Keratinocyte (primary cell): ENCODE measurements around the gene NLGN1. TPM values are rescaled to one million over a fixed set of nuclear protein-coding genes. Genes with fewer than 3 reads are reported as not detected.

Source experiments
- DNase-seq: peaks from one replicate; pipeline ENCODE4 v3.0.0-alpha.2; 2011; ENCODE audit warnings: low read depth, missing footprints, low spot score
- FAIRE-seq: peaks from 2 replicates; lab custom pipeline; 2011; peaks lifted over from hg19 to GRCh38; lab: Jason Lieb, UNC
- H2AFZ ChIP-seq: 2 replicates; pipeline ENCODE4 v1.6.0; 2012; ENCODE audit warnings: low read length, control low read depth, inconsistent platforms; ENCODE audit not compliant: control insufficient read depth
- H3K27ac ChIP-seq: 2 replicates; pipeline ENCODE4 v1.5.1; 2011; ENCODE audit warnings: low read length; ENCODE audit not compliant: control insufficient read depth, insufficient read depth
- H3K27me3 ChIP-seq: 3 replicates; pipeline ENCODE4 v1.6.0; 2011; ENCODE audit warnings: low read length; ENCODE audit not compliant: control insufficient read depth, insufficient read depth; ENCODE audit errors: extremely low read depth
- H3K36me3 ChIP-seq, 2 experiments: 2 replicates in 1 of 2; 3 replicates in 1 of 2; pipeline ENCODE4 v1.5.1; 2011; ENCODE audit warnings: low read length in 2 of 2, mild to moderate bottlenecking in 1 of 2; ENCODE audit not compliant: control insufficient read depth in 2 of 2, insufficient read depth in 2 of 2; ENCODE audit errors: extremely low read depth in 1 of 2
- H3K4me1 ChIP-seq: 3 replicates; pipeline ENCODE4 v1.5.1; 2011; ENCODE audit warnings: low read length; ENCODE audit not compliant: control insufficient read depth, insufficient read depth; ENCODE audit errors: extremely low read depth
- H3K4me2 ChIP-seq: 3 replicates; pipeline ENCODE4 v1.6.0; 2011; ENCODE audit warnings: low read depth, low read length; ENCODE audit not compliant: control insufficient read depth, insufficient read depth; ENCODE audit errors: extremely low read depth
- H3K4me3 ChIP-seq, 3 experiments: fragments of 200-600 bp in 1 of 3; sonication (generic) in 1 of 3; 2 replicates in 2 of 3; 3 replicates in 1 of 3; pipeline ENCODE4 v1.5.1; 2011 to 2016; ENCODE audit warnings: low read length in 3 of 3, mild to moderate bottlenecking in 3 of 3, control low read depth in 2 of 3, inconsistent platforms in 1 of 3, low read depth in 1 of 3, mixed read lengths in 1 of 3, mixed run types in 1 of 3, moderate library complexity in 1 of 3; ENCODE audit not compliant: control insufficient read depth in 2 of 3, insufficient read depth in 2 of 3; ENCODE audit errors: extremely low read depth in 1 of 3
- H3K79me2 ChIP-seq: 2 replicates; pipeline ENCODE4 v1.6.0; 2012; ENCODE audit warnings: low read length; ENCODE audit not compliant: control insufficient read depth, insufficient read depth
- H3K9ac ChIP-seq: 3 replicates; pipeline ENCODE4 v1.6.0; 2011; ENCODE audit warnings: low read length; ENCODE audit not compliant: control insufficient read depth, insufficient read depth; ENCODE audit errors: extremely low read depth
- H3K9me1 ChIP-seq: 3 replicates; pipeline ENCODE4 v1.6.0; 2011; ENCODE audit warnings: low read length; ENCODE audit not compliant: control insufficient read depth, insufficient read depth; ENCODE audit errors: extremely low read depth
- H3K9me3 ChIP-seq: 2 replicates; pipeline ENCODE4 v1.5.1; 2012; ENCODE audit warnings: low read depth, low read length; ENCODE audit not compliant: control insufficient read depth
- H4K20me1 ChIP-seq: 3 replicates; pipeline ENCODE4 v1.6.0; 2011; ENCODE audit warnings: low read length; ENCODE audit not compliant: control insufficient read depth, insufficient read depth; ENCODE audit errors: extremely low read depth
- EZH2 ChIP-seq: IDR thresholded peaks from one replicate; pipeline ENCODE4 v1.6.1; 2012; ENCODE audit warnings: inconsistent platforms, mild to moderate bottlenecking, low read length, moderate library complexity
- dilution Hi-C: fragments of 300-500 bp; cut with MboI; formaldehyde crosslinking; loops from one replicate; pipeline ENCODE4 v1.7.0; 2020; ENCODE audit warnings: low sequenced_read_pairs; ENCODE audit not compliant: extremely low pct_ligation_motif_present
- polyA plus RNA-seq, 5 experiments: library from polyadenylated mRNA; depleted of rRNA in 3 of 5; stranded (reverse) in 3 of 5; stranded (forward) in 1 of 5; unstranded in 1 of 5; fragments of >200 nt; gene quantifications; 1 replicate in 1 of 5; 2 replicates in 3 of 5; 3 replicates in 1 of 5; pipeline versions ENCODE4 v1.2.1 to v1.2.3, GENCODE V29; 2011 to 2012; ENCODE audit warnings: missing spikeins in 2 of 5, low read depth in 1 of 5, low replicate concordance in 1 of 5
- TF ChIP-seq, protein P1 (sequence below), 3 experiments: IDR thresholded peaks in 1 of 3; conservative IDR thresholded peaks in 1 of 3; optimal IDR thresholded peaks in 1 of 3; 2 replicates in 2 of 3; 3 replicates in 1 of 3; pipeline versions ENCODE3 to v1.5.1; 2011; ENCODE audit warnings: low read length in 3 of 3, mild to moderate bottlenecking in 3 of 3, moderate library complexity in 2 of 3, control low read depth in 1 of 3, inconsistent platforms in 1 of 3; ENCODE audit not compliant: insufficient read depth in 2 of 3; ENCODE audit errors: extremely low read depth in 1 of 3

NLGN1 gene
- polyA plus RNA-seq, 1 donor (not counting 4 experiments of a cell fraction or from before 2014, with no cell fraction given) = not detected

DNA sequence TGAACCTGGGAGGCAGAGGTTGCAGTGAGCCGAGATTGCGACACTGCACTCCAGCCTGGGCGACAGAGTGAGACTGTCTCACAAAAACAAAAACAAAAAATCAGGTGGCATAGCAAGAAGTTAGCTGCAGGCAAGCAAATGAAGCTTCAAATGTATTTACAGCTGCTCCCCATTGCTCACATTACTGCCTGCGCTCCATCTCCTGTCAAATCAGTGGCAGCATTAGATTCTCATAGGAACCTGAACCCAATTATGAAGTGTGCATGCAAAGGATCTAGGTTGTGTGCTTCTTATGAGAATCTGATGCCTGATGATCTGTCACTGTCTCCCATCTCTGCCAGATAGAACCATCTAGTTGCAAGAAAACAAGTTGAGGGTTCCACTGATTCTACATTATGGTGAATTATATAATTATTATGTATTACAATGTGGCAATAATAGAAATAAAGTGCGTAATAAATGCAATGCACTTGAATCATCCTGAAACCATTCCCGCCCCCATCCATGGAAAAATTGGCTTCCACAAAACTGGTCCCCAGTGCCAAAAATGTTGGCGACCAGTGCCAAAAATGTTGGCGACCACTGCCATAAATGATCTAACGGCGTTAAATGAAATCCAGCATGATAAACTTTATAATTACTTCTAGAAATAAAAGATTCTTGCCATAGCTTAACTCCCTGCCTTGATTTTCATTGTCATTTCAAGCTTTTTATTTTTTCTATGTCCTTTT is 844.9 kb downstream of the NLGN1 start:
- dilution Hi-C loops = no loop called here
- no peaks in the 10 kb centered on the region for H3K79me2 ChIP-seq
- no peak overlapping the region for H3K27ac ChIP-seq
- FAIRE-seq = no peak
- H2AFZ ChIP-seq = no peak overlapping the region
- H3K4me2 ChIP-seq = no peak overlapping the region
- H3K27me3 ChIP-seq = no peaks in the 10 kb centered on the region
- no peak overlapping the region for H3K4me3 ChIP-seq
- no peaks in the 10 kb centered on the region for H3K4me1 ChIP-seq
- no peaks in the 10 kb centered on the region for H3K36me3 ChIP-seq
- H3K9ac ChIP-seq = no peak overlapping the region
- TF ChIP-seq, protein P1, sequence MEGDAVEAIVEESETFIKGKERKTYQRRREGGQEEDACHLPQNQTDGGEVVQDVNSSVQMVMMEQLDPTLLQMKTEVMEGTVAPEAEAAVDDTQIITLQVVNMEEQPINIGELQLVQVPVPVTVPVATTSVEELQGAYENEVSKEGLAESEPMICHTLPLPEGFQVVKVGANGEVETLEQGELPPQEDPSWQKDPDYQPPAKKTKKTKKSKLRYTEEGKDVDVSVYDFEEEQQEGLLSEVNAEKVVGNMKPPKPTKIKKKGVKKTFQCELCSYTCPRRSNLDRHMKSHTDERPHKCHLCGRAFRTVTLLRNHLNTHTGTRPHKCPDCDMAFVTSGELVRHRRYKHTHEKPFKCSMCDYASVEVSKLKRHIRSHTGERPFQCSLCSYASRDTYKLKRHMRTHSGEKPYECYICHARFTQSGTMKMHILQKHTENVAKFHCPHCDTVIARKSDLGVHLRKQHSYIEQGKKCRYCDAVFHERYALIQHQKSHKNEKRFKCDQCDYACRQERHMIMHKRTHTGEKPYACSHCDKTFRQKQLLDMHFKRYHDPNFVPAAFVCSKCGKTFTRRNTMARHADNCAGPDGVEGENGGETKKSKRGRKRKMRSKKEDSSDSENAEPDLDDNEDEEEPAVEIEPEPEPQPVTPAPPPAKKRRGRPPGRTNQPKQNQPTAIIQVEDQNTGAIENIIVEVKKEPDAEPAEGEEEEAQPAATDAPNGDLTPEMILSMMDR (optimal IDR thresholded peaks at IDR 0.05 in 1 of 3, IDR thresholded peaks at IDR 0.05 in 1 of 3, conservative IDR thresholded peaks at IDR 0.05 in 1 of 3; ENCODE audit: extremely low read depth in 1 of 3, insufficient read depth in 2 of 3, low read length in 3 of 3) = no peak
- no peak for TF ChIP-seq EZH2
- no peaks in the 10 kb centered on the region for H4K20me1 ChIP-seq
- no peaks in the 10 kb centered on the region for H3K9me1 ChIP-seq
- DNase-seq = no peak
- no peaks in the 10 kb centered on the region for H3K9me3 ChIP-seq

DNA sequence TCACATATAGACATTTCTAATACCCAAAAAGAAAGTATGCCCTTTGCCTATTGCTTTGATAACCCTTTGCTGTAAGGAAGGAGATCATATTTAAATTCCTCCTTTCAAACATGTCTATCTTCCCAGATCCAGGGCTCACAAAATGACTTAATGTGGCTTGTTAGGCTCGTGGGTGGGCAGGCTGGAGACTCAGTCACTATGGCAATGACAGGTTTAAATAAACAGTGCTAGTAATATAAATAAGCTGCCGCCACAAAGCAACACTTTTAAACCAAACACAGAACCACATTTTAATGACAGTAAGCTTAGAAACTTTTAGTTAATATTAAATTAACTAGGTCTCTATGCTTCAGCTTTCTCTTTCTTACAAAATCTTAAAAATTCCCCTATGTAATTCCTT is 845.6 kb downstream of the NLGN1 start:
- H3K36me3 ChIP-seq = no peaks in the 10 kb centered on the region
- no peak for TF ChIP-seq EZH2
- TF ChIP-seq, protein P1 (optimal IDR thresholded peaks at IDR 0.05 in 1 of 3, IDR thresholded peaks at IDR 0.05 in 1 of 3, conservative IDR thresholded peaks at IDR 0.05 in 1 of 3; ENCODE audit: extremely low read depth in 1 of 3, insufficient read depth in 2 of 3, low read length in 3 of 3) = no peak
- H3K4me2 ChIP-seq = no peak overlapping the region
- no peaks in the 10 kb centered on the region for H3K9me3 ChIP-seq
- H4K20me1 ChIP-seq = no peaks in the 10 kb centered on the region
- H3K27ac ChIP-seq = no peak overlapping the region
- no peak overlapping the region for H2AFZ ChIP-seq
- H3K4me1 ChIP-seq = no peaks in the 10 kb centered on the region
- H3K27me3 ChIP-seq = no peaks in the 10 kb centered on the region
- no peak overlapping the region for H3K9ac ChIP-seq
- FAIRE-seq (no peak), DNase-seq (no peak)
- dilution Hi-C loops = no loop called here
- no peaks in the 10 kb centered on the region for H3K9me1 ChIP-seq
- no peaks in the 10 kb centered on the region for H3K79me2 ChIP-seq
- no peak overlapping the region for H3K4me3 ChIP-seq
